WTC11 (cell line): ENCODE data around the gene CACNA1B. TPM values are rescaled to one million over a fixed set of nuclear protein-coding genes. Genes with fewer than 3 reads are reported as not detected.

Experiments
- ATAC-seq: fragments of 200-7000 bp; cut with Tn5 transposase; 2 replicates; pipeline ENCODE4 v1.10.0; 2021; ENCODE audit warnings: mild to moderate bottlenecking, moderate library complexity
- CTCF ChIA-PET: fragments of 300-600 bp; sonication (Branson Sonifier 250); formaldehyde crosslinking; loops from one replicate; lab custom pipeline; 2021; ENCODE audit warnings: antibody characterized with exemption; lab: Charles Lee
- POLR2A ChIA-PET: fragments of 350-600 bp; sonication (Branson Sonifier 250); formaldehyde crosslinking; loops from one replicate; lab custom pipeline; 2021; ENCODE audit warnings: antibody characterized with exemption; lab: Charles Lee
- DNase-seq: peaks from one replicate; pipeline ENCODE4 v3.0.0; 2021; ENCODE audit warnings: low spot score
- H3K27ac Mint-ChIP-seq: 2 replicates; pipeline ENCODE4 v1.8.0; 2021; ENCODE audit warnings: mixed read lengths
- H3K27me3 Mint-ChIP-seq: 2 replicates; pipeline ENCODE4 v1.8.0; 2021; ENCODE audit warnings: low read depth, mild to moderate bottlenecking, moderate library complexity, mixed read lengths
- H3K36me3 Mint-ChIP-seq: 2 replicates; pipeline ENCODE4 v1.8.0; 2021; ENCODE audit warnings: mixed read lengths
- H3K4me1 Mint-ChIP-seq: 2 replicates; pipeline ENCODE4 v1.8.0; 2022; ENCODE audit warnings: mixed read lengths
- H3K4me3 Mint-ChIP-seq: 2 replicates; pipeline ENCODE4 v1.8.0; 2021; ENCODE audit warnings: mild to moderate bottlenecking, moderate library complexity, mixed read lengths
- H3K9me3 Mint-ChIP-seq: 2 replicates; pipeline ENCODE4 v1.8.0; 2021; ENCODE audit warnings: mixed read lengths
- AR ChIP-seq: fragments of 250-450 bp; sonication (Bioruptor Pico); IDR thresholded peaks from 2 replicates; pipeline ENCODE4 v1.9.0; 2021; ENCODE audit warnings: mild to moderate bottlenecking
- CREB1 ChIP-seq: sonication (generic); formaldehyde crosslinking; IDR thresholded peaks from 2 replicates; pipeline ENCODE4 v1.8.0; 2023; ENCODE audit warnings: mild to moderate bottlenecking, missing genetic modification reagents
- CREM ChIP-seq: sonication (generic); formaldehyde crosslinking; IDR thresholded peaks from 2 replicates; pipeline ENCODE4 v1.8.1; 2022; ENCODE audit warnings: mild to moderate bottlenecking, missing genetic modification reagents, moderate library complexity
- CTCF ChIP-seq: fragments of 200-600 bp; IDR thresholded peaks from 2 replicates; pipeline ENCODE4 v1.8.0; 2022; ENCODE audit warnings: antibody characterized with exemption
- E2F1 ChIP-seq: sonication (generic); formaldehyde crosslinking; IDR thresholded peaks from 2 replicates; pipeline ENCODE4 v1.8.0; 2022; ENCODE audit warnings: mild to moderate bottlenecking, missing genetic modification reagents
- E2F5 ChIP-seq: sonication (generic); formaldehyde crosslinking; IDR thresholded peaks from 2 replicates; pipeline ENCODE4 v1.8.1; 2022; ENCODE audit warnings: mild to moderate bottlenecking, moderate library complexity, missing genetic modification reagents
- FOXK1 ChIP-seq: sonication (generic); formaldehyde crosslinking; IDR thresholded peaks from 2 replicates; pipeline ENCODE4 v1.8.0; 2022; ENCODE audit warnings: mild to moderate bottlenecking, moderate library complexity, missing genetic modification reagents
- HMGA2 ChIP-seq: fragments of 250-450 bp; sonication (Bioruptor Pico); IDR thresholded peaks from 2 replicates; pipeline ENCODE4 v1.4.0; 2021; ENCODE audit warnings: mild to moderate bottlenecking, moderate library complexity
- MAX ChIP-seq: sonication (generic); formaldehyde crosslinking; IDR thresholded peaks from 2 replicates; pipeline ENCODE4 v1.8.0; 2022; ENCODE audit warnings: mild to moderate bottlenecking, missing genetic modification reagents
- MLX ChIP-seq: sonication (generic); formaldehyde crosslinking; IDR thresholded peaks from 2 replicates; pipeline ENCODE4 v1.8.1; 2023; ENCODE audit warnings: mild to moderate bottlenecking, missing genetic modification reagents, moderate library complexity
- MYBL2 ChIP-seq: sonication (generic); formaldehyde crosslinking; IDR thresholded peaks from 2 replicates; pipeline ENCODE4 v1.8.1; 2023; ENCODE audit warnings: mild to moderate bottlenecking, moderate library complexity, missing genetic modification reagents
- NFYB ChIP-seq: sonication (generic); formaldehyde crosslinking; conservative IDR thresholded peaks from 2 replicates; pipeline ENCODE4 v1.8.0; 2022; ENCODE audit warnings: low read depth, missing genetic modification reagents
- NR3C1 ChIP-seq: sonication (generic); formaldehyde crosslinking; conservative IDR thresholded peaks from 2 replicates; pipeline ENCODE4 v1.8.1; 2023; ENCODE audit warnings: low read depth, mild to moderate bottlenecking, missing genetic modification reagents
- PRDM15 ChIP-seq: sonication (generic); formaldehyde crosslinking; IDR thresholded peaks from 2 replicates; pipeline ENCODE4 v1.8.0; 2022; ENCODE audit warnings: missing genetic modification reagents
- PREB ChIP-seq: sonication (generic); formaldehyde crosslinking; IDR thresholded peaks from 2 replicates; pipeline ENCODE4 v1.8.1; 2022; ENCODE audit warnings: mild to moderate bottlenecking, missing genetic modification reagents, moderate library complexity, borderline replicate concordance
- RELA ChIP-seq: sonication (generic); formaldehyde crosslinking; IDR thresholded peaks from 2 replicates; pipeline ENCODE4 v1.8.1; 2022; ENCODE audit warnings: missing genetic modification reagents, mild to moderate bottlenecking, borderline replicate concordance
- TEAD1 ChIP-seq: sonication (generic); formaldehyde crosslinking; IDR thresholded peaks from 2 replicates; pipeline ENCODE4 v1.8.0; 2022; ENCODE audit warnings: mild to moderate bottlenecking, missing genetic modification reagents
- ZNF121 ChIP-seq: sonication (generic); formaldehyde crosslinking; IDR thresholded peaks from 2 replicates; pipeline ENCODE4 v1.8.0; 2023; ENCODE audit warnings: missing genetic modification reagents
- ZNF232 ChIP-seq: sonication (generic); formaldehyde crosslinking; IDR thresholded peaks from 2 replicates; pipeline ENCODE4 v1.8.0; 2022; ENCODE audit warnings: mild to moderate bottlenecking, missing genetic modification reagents
- ZNF512 ChIP-seq: sonication (generic); formaldehyde crosslinking; IDR thresholded peaks from 2 replicates; pipeline ENCODE4 v1.8.1; 2022; ENCODE audit warnings: missing genetic modification reagents, borderline replicate concordance
- ZNF671 ChIP-seq: fragments of 250-450 bp; sonication (Bioruptor Pico); IDR thresholded peaks from 2 replicates; pipeline ENCODE4 v1.8.0; 2021; ENCODE audit warnings: mild to moderate bottlenecking
- total RNA-seq: library from RNA; stranded (reverse); gene quantifications from 3 replicates; pipeline ENCODE4 v1.2.3, GENCODE V29; 2021

The CACNA1B gene
- total RNA-seq, 1 experiment from 2014 or later, result 8.4 TPM

GRCh38 chr9:138096519-138096845 lies 218.9 kb downstream of the CACNA1B start:
- no peak overlapping the region for H3K27ac Mint-ChIP-seq
- no peak overlapping the region for H3K4me3 Mint-ChIP-seq
- H3K36me3 Mint-ChIP-seq, result peaks cover 49% of the 10 kb centered on the region
- ChIA-PET POLR2A (no interaction called here), CTCF (no interaction called here)
- H3K4me1 Mint-ChIP-seq, result 0 out of 2 replicates have a peak, but pooled peaks cover 3% of the 10 kb centered on the region
- peak; percentile 3 for DNase-seq
- peaks cover 40% of the 10 kb centered on the region for H3K9me3 Mint-ChIP-seq
- H3K27me3 Mint-ChIP-seq, result no peaks in the 10 kb centered on the region
- no peak for ATAC-seq
- TF ChIP-seq HMGA2 (CRISPR knock-in tag), result no peak
- no peak for TF ChIP-seq PREB (CRISPR knock-in tag)
- no peak for TF ChIP-seq ZNF512
- no peak for TF ChIP-seq MLX (CRISPR knock-in tag)
- TF ChIP-seq ZNF671 (CRISPR knock-in tag), result no peak
- no peak for TF ChIP-seq TEAD1 (CRISPR knock-in tag)
- no peak for TF ChIP-seq ZNF232 (CRISPR knock-in tag)
- TF ChIP-seq CREB1 (CRISPR knock-in tag), result no peak
- TF ChIP-seq E2F5 (CRISPR knock-in tag), result no peak
- no peak for TF ChIP-seq CREM (CRISPR knock-in tag)
- no peak for TF ChIP-seq MYBL2 (CRISPR knock-in tag)
- no peak for TF ChIP-seq NFYB (CRISPR knock-in tag)
- TF ChIP-seq NR3C1 (CRISPR knock-in tag), result no peak
- TF ChIP-seq PRDM15, result no peak

GRCh38 chr9:138097501-138097991 lies 220.0 kb downstream of the CACNA1B start:
- Mint-ChIP-seq H3K36me3 (peaks cover 38% of the 10 kb centered on the region), H3K4me1 (no peaks in the 10 kb centered on the region), H3K9me3 (peaks cover 29% of the 10 kb centered on the region), H3K27ac (no peak overlapping the region), H3K4me3 (no peak overlapping the region), H3K27me3 (no peaks in the 10 kb centered on the region)
- TF ChIP-seq RELA (CRISPR knock-in tag), result no peak
- no peak for TF ChIP-seq E2F1
- TF ChIP-seq NFYB (CRISPR knock-in tag), result no peak
- no peak for TF ChIP-seq AR (CRISPR knock-in tag)
- TF ChIP-seq CTCF, result no peak
- no peak for TF ChIP-seq MAX (CRISPR knock-in tag)
- TF ChIP-seq FOXK1, result no peak
- TF ChIP-seq ZNF121 (CRISPR knock-in tag), result no peak
- DNase-seq (peak; percentile 5), ATAC-seq (no peak)
- POLR2A ChIA-PET, result no interaction called here
- CTCF ChIA-PET, result interaction anchor here (0.9 kb wide), 1 partner anchor 75 kb away, joined by 3 read pairs; no protein-coding TSS in a partner anchor
